GM10266 (cell line): ENCODE measurements around the gene CSNK1A1.
"Not testable (repeated sequence)": the region's sequence is repeated elsewhere in the genome, so short reads cannot be mapped to it uniquely, and the experiment has no call there.

ENCODE experiments used
- DNase-seq: peaks from one replicate; pipeline ENCODE4 v3.0.0; 2012; ENCODE audit errors: extremely low spot score
- CTCF ChIP-seq: IDR thresholded peaks from 2 replicates; pipeline ENCODE4 v1.5.1; 2012; ENCODE audit warnings: mild to moderate bottlenecking, low read depth; ENCODE audit not compliant: control insufficient read depth, insufficient read depth; ENCODE audit errors: missing control alignments

CSNK1A1 gene

GRCh38 chr5:149514512-149514911, 36.7 kb downstream of the CSNK1A1 start:
- TF ChIP-seq CTCF: no peak
- DNase-seq: no peak

- not testable (repeated sequence) for DNase-seq
Observed at GRCh38 chr5:149513372-149513947, 37.8 kb downstream of the CSNK1A1 start.

GRCh38 chr5:149510136-149510535, 41.1 kb downstream of the CSNK1A1 start:
- no peak for DNase-seq
- no peak for TF ChIP-seq CTCF

- TF ChIP-seq CTCF: no peak
- DNase-seq: no peak
Observed at GRCh38 chr5:149504677-149505076, 46.6 kb downstream of the CSNK1A1 start.

- no peak for TF ChIP-seq CTCF
- DNase-seq: no peak
Observed at GRCh38 chr5:149503006-149503405, 48.2 kb downstream of the CSNK1A1 start.

GRCh38 chr5:149500922-149501582, 50.2 kb downstream of the CSNK1A1 start:
- no peak for TF ChIP-seq CTCF
- DNase-seq: no peak

- no peak for DNase-seq
- TF ChIP-seq CTCF: no peak
Observed at GRCh38 chr5:149498724-149499336, 52.4 kb downstream of the CSNK1A1 start.
